NCI-H82 treated with DMSO at 0.1 percent for 48 hours (cell line): ENCODE measurements around the gene TTLL5.

Experiments used
- DNase-seq: peaks from one replicate; lab custom pipeline; 2025; ENCODE audit not compliant: unreplicated experiment; lab: John Stamatoyannopoulos, UW

The TTLL5 gene

DNA sequence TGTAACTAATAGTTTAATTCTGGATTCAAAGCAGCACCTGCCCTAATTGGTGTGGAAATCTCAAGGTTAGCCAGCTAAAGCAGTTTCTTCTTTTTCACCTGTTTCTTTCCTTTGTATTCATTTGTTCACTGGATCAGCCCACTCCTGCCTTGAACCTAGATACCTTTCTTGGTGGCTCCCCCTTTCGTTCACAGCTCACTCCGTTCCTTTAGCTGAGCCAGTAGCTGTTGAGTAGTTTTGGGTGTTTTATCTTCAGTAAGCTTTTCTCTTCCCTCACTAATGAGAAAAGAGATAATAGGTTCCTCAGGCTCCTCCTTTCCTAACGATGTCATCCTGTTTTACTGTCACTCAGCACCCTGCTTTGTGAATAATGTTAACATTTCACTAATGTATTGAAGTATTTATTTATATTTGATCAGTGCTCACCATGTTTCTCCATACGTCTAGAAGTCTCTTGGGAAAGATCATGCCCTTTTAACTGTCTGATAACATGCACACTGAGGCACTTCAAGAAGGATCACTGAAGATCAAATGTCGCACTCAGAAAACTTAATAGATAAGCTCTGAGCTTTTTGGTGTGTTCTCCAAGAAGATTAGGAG lies 199.6 kb downstream of the TTLL5 start:
- no peak for DNase-seq

DNA sequence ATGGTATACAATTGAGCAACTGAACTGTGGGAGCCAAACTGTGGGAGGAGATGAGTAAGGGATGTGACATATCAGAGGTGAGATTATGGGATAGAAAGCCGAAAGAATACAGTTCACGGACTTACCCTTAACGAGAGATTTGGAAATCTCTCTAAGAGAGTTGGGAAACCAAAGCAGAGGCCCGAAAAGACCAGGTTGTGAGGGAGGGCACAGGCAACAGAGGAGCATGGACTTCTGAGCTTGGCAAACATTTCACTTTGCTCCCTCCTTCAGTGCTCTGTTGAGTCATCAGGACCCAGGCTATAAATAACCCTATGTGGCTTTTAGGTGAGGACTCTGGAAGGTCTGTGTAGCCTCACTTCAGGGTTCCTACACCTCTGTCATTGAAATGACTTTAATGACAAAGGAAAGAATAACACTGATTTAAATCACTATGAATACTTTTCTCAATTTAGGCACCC lies 200.1 kb downstream of the TTLL5 start:
- DNase-seq: no peak

GRCh38 chr14:75863221-75863620 lies 202.2 kb downstream of the TTLL5 start:
- DNase-seq: no peak

- DNase-seq: no peak
Measured at GRCh38 chr14:75864352-75864751, 203.3 kb downstream of the TTLL5 start.

DNA sequence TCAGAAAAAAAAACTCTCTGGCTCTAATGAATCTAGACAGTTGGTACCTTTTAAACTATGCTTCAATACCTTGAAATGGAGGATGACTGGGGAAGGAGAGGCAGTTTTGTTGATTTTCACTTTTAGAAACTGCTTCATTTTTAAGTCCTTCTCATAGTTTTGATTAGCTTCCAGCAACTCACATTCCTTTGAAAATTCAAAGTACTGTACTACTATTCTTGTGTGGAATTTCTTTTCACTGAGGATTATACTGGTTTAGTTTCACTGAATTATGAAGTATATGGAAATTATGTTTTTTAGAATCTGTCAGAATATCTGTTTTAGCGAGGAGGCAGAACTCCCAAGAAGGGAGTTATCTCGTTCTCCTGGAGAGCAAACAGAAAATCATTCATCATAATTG lies 204.5 kb downstream of the TTLL5 start:
- no peak for DNase-seq

DNA sequence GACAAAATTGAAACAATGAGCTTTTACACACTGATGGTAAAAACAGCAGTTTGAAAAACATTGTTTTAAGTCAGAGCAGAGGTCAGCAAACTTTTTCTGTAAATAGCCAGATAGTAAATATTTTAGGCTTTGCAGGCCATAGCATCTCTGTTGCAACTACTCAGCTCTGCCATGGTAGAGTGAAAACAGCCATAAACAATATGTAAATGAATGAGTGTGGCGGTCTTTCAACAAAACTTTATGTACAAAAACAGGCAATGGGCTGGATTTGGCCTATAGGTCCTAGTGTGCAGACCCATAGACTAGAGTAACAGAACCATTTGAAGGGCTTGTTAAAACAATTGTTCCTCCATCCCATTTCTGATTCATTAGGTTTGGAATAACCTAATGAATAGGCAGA lies 205.9 kb downstream of the TTLL5 start:
- no peak for DNase-seq

DNA sequence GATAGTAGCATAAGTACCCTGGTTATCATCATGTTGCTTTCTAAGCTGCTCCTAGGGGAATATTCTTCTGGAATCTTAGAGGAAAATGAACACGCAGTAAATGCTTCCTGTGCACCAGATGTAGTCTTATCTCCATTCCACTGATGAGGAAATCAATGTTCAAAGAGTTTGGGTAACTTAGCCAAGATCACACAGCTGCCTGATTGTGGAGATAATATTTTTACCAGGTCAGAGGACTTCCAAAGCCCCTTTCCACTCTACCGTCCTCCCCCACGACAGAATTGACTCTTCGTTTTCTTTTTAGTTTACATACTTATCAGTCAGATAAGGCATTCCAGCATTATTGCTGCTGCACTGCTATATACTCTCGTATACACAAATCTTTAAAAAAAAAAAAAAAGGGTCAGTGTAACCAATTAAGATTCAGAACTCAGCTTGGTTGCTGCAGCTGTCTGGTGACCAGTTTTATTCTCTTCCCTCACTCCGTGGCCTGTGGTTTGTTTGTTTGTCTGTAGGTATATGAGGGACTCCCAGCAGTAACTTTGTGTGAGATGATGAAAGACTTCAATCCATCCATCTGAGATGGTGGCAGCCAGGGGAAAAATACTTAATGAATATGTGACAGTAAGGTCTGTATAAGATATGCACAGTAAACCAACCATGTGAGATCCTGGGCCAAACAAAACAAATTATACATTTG lies 210.3 kb downstream of the TTLL5 start:
- no peak for DNase-seq

- DNase-seq: no peak
Measured at GRCh38 chr14:75875958-75876357, 214.9 kb downstream of the TTLL5 start.

DNA sequence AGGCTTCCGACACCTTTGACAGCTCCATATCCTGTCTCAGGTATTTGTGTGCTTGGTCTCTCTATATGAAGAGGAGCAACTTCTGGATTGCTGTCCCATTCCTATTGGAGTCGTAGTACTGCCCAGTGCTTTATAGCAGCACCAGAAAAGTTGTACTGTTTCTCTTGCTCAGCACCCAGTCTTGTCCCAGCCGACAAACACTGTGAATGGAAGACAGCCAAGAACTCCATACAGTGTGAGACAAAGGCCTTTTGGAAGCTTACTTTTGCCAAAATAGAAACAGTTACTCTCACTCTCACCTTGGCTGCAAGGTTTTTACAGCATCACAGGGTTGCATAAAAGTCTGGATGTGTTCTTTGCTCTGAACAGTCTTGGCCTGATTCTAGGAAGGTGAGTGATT lies 215.5 kb downstream of the TTLL5 start:
- DNase-seq: no peak

DNA sequence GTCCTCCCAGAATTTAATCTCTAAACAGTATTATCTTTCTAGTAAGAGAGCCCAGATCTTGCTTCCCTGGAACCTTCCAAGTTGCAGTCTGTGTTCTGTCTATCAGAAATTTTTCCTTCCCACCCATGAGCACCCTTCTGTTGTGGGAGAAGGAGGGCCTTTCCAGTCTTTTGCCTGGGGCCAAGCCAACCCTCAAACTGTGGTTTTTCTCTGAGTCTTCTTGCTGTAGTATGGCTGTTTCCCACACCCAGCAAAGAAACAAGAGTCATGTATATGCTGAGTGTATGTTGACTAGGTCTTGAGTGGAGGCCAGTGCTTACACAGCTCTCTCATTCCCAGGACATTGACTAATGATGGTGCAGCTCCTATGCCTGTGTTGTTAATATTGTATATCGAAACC lies 216.2 kb downstream of the TTLL5 start:
- DNase-seq: no peak

DNA sequence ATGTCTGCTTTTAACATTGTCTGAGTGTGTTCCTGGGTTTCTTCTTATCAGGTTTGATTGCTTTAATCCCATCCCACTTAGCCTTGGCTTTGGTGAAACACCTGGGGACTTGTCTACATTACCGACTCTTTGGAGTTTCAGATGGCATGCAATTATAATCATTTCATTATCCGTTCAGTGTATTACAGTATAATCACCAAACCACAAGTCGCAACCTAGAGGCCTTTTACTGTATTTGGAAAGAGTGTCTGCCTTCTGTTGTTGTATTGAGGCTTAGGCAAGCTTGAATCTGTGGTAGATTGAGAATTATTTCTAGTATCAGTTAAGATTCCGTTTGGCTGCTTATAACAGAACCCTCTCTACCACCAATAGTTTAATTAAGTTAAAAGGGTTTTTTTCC lies 216.8 kb downstream of the TTLL5 start:
- DNase-seq: peak; percentile 42

DNA sequence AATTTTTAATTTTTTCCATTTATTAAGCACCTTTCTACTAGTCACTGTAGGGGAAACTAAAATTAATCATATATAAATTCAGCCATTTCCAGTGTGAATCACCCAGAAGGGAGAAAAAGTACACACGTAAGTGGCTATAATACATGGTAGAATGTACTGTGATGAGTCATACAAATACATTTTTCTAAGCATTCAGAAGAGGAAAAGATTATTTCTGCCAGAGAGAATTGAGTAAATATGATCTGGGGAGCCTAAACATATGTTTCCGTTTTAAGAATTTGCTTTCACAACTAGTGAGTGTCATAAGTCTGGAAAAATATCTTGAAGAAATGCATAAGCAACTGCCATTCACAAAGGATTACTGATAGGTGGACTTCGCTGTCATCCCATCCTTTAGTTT lies 218.0 kb downstream of the TTLL5 start:
- DNase-seq: no peak

DNA sequence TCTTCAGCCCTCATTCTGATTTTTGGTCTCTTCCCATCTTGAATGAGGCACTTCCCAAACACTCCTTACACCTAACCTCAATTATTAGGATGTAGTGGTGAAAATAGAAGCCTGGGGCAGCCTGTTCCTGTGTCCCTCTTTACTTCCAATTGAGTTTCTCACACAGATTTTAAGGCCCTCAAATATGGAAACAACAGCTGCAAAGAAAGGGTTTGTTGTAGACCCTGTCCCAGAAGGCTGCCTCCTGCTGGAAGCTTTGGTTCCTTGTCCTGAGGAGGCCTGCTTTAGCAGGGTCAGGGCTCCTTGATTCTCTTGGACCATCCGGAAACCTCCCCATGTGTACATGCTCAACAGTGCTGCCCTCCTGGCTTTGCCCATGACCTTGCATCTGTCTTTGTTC lies 219.5 kb downstream of the TTLL5 start:
- DNase-seq: no peak

DNA sequence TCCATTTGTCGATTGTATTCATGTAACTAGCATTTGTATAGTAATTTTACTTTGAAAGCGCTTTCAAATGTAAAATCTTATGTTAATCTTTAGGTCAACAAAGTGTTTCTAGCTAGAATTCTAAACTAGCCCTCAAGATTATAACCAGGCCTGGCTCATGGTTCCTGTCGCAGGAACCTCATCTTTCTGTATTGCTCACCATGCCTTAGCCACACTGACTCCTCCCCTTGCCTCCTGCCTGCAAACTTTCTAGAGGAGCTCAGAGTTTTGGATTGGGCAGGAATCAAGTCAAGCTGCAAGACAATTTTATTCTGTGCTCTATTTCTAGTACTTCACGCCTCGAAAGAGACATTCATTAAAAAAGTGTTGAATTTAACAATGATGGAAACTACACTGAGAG lies 220.9 kb downstream of the TTLL5 start:
- DNase-seq: no peak

DNA sequence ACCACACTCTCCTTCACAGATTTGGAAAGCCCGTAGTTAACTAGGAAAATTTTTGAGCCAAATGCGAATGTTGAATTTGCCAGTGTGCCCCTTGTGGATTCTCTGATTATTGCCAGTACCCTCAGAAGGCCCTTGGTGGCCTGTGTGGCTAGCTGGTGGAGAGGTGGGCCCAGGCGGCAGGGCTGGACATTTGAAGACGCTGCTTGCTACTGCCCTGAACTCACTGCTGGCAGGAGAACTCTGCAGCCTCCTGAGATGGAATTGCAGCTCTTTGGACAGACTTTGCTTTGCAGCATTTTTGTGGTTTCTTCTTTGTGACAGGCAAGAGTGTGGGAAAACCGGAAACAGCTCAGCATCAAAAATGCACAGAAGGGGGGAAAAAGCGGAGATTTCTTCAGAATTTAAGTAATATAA lies 223.2 kb downstream of the TTLL5 start:
- no peak for DNase-seq

- DNase-seq: no peak
Measured at GRCh38 chr14:75885829-75886228, 224.8 kb downstream of the TTLL5 start.

GRCh38 chr14:75886636-75887348 lies 225.7 kb downstream of the TTLL5 start:
- DNase-seq: no peak

GRCh38 chr14:75888945-75889344 lies 227.9 kb downstream of the TTLL5 start:
- DNase-seq: no peak

DNA sequence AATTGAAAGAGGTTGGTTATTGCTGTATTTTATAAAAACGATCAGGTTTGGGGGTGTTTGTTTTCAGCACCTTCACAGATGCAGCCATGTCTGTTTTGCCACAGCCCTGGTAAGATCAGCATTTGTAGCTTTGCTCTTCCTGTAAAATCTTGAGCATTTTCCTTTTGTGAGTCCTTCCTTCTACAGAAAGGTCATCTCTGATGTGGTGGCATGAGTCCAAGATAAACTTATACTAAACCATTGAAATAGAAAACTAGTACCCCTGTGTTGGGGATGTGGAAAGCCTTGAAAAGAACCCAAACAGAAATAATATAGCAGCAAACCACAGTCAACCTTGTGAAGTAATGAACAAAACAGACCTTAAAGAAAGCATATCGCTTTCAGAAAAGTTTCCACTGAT lies 235.3 kb downstream of the TTLL5 start:
- DNase-seq: no peak

- no peak for DNase-seq
Measured at GRCh38 chr14:75904311-75904710, 243.3 kb downstream of the TTLL5 start.

GRCh38 chr14:75905147-75905904 lies 244.3 kb downstream of the TTLL5 start:
- no peak for DNase-seq

GRCh38 chr14:75906228-75906627 lies 245.2 kb downstream of the TTLL5 start:
- no peak for DNase-seq
